NCI-H1417 (cell line): Measurements from ENCODE around the gene MFAP3L.
"Not testable (repeated sequence)": the region's sequence is repeated elsewhere in the genome, so short reads cannot be mapped to it uniquely, and the experiment has no call there.

ENCODE experiments used
- DNase-seq, 3 experiments: peaks; one replicate each; lab custom pipeline; 2025; lab: John Stamatoyannopoulos, UW

The MFAP3L gene

GRCh38 chr4:169987327-169988228 is 38.6 kb downstream of the MFAP3L start:
- DNase-seq: no peak

GRCh38 chr4:169986369-169986768 is 39.8 kb downstream of the MFAP3L start:
- DNase-seq: no peak

- DNase-seq: no peak
Measured at GRCh38 chr4:169985881-169986280, 40.3 kb downstream of the MFAP3L start.

- no peak for DNase-seq
Measured at GRCh38 chr4:169984745-169985144, 41.5 kb downstream of the MFAP3L start.

- no peak for DNase-seq
Measured at GRCh38 chr4:169984173-169984572, 42.0 kb downstream of the MFAP3L start.

- no peak for DNase-seq
Measured at GRCh38 chr4:169976951-169977350, 49.2 kb downstream of the MFAP3L start.

GRCh38 chr4:169975838-169976796 is 50.1 kb downstream of the MFAP3L start:
- no peak for DNase-seq

- no peak for DNase-seq
Measured at GRCh38 chr4:169975131-169975837, 50.9 kb downstream of the MFAP3L start.

GRCh38 chr4:169971456-169972015 is 54.7 kb downstream of the MFAP3L start:
- no peak for DNase-seq

- no peak for DNase-seq
Measured at GRCh38 chr4:169968999-169969398, 57.2 kb downstream of the MFAP3L start.

- DNase-seq: peak in 2 of 3 experiments; percentile 3 to 58
Measured at GRCh38 chr4:169963998-169964397, 62.2 kb downstream of the MFAP3L start.

- no peak for DNase-seq
Measured at GRCh38 chr4:169959254-169959653, 66.9 kb downstream of the MFAP3L start.

GRCh38 chr4:169958629-169959028 is 67.6 kb downstream of the MFAP3L start:
- no peak for DNase-seq

- DNase-seq: no peak
Measured at GRCh38 chr4:169957785-169958184, 68.4 kb downstream of the MFAP3L start.

GRCh38 chr4:169956091-169956843 is 69.9 kb downstream of the MFAP3L start:
- no peak for DNase-seq

- no peak for DNase-seq
Measured at GRCh38 chr4:169955521-169955920, 70.7 kb downstream of the MFAP3L start.

GRCh38 chr4:169952236-169953002 is 73.8 kb downstream of the MFAP3L start:
- DNase-seq: no peak

- no peak for DNase-seq
Measured at GRCh38 chr4:169948271-169948670, 77.9 kb downstream of the MFAP3L start.

GRCh38 chr4:169945636-169946035 is 80.6 kb downstream of the MFAP3L start:
- no peak for DNase-seq

GRCh38 chr4:169943601-169944000 is 82.6 kb downstream of the MFAP3L start:
- DNase-seq: not testable (repeated sequence)
